HG02763 (cell line): ENCODE data around the gene FAM171A1.

Source experiments
- ATAC-seq: cut with Tn5 transposase; IDR thresholded peaks from one replicate; pipeline ENCODE4 v1.9.1; 2021; ENCODE audit warnings: mild to moderate bottlenecking, moderate library complexity; ENCODE audit not compliant: unreplicated experiment

FAM171A1 gene

GRCh38 chr10:15374156-15374555 is 3.1 kb upstream of the FAM171A1 start:
- ATAC-seq, result no peak

DNA sequence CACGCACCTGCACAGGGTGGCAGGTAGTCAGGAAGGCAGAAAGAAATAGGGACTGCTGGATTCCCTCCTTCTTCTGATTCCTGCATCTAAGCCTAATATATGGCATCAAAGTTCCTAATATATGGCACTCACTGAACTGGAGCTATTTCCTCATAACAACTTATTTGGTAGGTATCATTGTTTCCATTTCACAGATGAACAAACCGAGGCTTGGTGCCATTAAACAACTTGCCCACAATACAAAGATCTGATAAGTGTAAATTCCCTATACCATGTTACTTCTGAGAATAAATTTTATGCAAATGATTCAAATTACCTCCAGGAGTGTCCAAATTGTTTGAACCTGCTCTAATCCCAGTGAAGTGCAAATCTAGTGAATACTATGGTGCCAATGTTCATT is 2.1 kb upstream of the FAM171A1 start:
- ATAC-seq, result no peak

DNA sequence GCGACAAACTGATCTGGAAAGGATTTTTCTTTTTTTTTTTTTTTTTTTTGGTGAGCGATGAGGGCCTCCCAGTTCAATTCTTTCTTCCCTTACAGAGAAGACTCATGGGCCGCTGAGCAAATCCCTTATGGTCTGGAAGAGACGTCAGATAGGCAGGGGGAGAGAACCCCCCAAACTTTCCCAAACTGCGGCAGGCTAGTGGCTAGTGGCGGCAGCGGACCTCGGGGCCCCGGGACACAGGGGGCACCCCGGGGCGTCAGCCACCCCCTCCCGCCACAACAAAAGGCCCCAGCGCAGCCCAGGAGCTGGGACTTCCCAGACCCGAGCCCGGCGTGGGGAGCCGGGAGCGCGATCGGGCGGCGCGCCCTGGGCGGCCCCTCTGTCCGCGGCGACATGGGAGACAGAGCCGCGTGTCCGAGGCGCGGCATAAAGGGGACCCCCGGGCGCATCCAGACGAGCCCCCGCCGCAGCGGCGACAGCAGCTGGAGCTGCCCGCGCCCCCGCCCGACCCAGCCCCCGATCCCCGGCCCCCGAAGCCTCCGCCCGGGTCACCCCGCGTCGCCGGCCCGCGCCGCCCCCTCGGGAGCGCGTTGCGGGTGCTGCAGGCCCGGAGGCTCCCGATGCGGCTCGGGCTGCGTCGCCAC is 755 bp downstream of the FAM171A1 start:
- no peak for ATAC-seq

DNA sequence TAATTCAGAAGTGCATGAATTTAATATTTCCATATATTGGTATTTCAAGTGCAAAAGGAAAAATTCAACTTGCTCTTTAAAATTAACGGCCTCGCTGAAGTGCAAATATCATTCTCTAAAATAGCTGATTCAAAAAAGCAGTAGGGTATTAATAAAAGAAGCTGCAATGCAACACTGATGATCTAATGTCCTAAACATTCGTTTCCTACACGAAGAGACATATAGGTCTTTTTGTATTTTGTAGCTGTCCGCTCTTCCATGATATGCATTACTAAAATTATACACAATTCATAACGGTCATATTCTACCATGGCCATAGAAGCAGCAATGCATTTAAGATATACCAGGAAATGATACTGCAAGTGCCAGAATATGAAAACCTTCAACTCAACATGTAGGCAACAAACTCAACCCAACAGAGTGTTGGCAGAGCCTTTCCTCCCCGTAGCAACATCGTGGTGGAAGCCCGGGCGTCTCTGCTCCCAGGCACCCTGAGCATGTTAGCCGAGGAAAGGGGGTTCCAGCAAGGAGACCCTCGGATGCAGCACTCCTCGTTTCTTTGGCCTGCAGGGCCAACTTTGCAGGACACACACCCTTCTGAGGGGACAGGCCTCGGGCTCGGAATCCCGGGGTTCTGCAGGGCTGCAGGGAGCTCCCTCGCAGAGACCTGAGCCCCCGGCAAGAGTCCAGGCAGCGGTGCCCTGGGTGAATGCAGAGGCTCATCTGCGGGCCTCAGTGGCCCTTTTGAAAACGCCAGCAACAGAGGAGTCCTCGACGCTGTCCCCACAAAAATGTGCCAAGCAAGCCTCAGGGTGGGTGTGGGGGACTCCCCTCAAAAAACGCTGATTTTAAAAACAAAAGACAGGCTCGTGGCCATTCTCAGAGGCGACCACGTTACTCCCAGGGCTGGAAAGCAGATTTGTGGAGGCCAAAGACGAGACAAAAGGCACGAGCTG is 1.6 kb downstream of the FAM171A1 start:
- ATAC-seq, result no peak

- ATAC-seq, result no peak
Measured at GRCh38 chr10:15368101-15368855, 2.8 kb downstream of the FAM171A1 start.

- ATAC-seq, result no peak
Measured at GRCh38 chr10:15367296-15368085, 3.6 kb downstream of the FAM171A1 start.

DNA sequence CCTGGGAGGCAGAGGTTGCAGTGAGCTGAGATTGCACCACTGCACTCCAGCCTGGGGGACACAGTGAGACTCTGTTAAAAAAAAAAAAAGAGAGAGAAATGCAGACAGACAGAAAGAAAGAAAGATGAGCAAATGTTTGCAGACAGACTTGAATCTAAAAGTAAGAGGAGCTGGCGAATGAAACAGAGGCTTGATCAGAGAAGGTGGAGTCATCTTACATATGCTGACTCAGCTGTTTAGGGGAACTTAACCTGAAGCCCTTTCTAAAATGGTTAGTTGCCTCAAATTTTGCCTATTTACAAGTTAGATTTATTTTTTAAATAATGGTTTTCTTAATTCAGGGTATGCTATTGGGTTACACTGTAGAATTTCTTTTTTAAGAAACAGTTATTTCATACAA is 5.4 kb downstream of the FAM171A1 start:
- ATAC-seq, result no peak

DNA sequence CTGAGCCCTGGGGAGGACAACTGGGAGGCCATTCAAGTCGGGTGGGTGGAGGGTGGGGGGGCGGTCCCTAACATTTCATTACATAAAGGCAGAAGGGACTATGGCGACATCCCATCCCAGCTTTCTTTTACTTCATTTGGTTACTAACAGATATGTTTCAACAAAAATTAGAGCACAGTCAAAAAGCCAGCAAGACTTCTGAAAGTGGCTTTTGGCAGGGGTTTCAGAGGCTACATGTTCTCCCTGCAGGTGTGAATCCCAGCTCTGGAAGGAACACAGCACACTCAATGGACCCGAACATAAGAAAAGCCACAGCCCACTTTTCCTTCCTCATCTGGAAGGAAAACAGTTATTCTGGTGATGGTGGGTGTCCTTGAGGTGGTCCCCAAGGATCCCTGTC is 7.1 kb downstream of the FAM171A1 start:
- no peak for ATAC-seq

DNA sequence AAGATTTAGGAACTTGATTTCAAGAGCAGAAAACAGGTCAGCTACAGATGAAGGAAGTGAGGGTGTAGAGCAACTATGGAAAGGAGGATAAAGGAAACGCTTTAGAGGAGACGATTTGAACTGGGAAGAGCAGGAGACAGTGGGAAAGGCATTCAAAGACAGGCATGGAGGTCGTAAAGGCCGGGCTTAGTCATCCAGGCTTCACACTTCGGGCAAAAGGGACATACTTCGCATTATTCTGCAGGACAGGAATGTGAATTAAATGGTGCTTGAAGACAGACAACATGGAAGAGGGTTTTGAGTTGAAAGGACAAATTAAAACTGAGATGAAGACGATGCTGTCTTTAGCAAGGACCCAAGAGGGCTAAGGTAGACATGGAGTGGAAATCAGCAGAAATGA is 8.1 kb downstream of the FAM171A1 start:
- no peak for ATAC-seq

DNA sequence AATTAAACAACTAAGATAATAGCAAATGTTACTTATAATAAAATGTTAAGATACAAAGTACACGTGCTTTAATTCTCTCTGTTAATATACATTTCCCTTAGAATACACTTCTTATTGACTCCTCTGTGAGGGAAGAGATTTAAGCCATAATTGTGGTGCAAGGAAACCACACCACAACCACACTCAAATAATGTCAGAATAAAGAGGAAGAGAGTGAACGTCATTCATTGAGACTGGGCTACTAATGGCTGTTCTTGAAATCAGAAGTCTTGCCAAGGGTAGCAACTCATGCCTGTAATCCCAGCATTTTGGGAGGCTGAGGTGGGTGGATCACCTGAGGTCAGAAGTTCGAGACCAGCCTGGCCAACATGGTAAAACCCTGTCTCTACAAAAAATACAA is 10.0 kb downstream of the FAM171A1 start:
- ATAC-seq, result no peak

GRCh38 chr10:15360566-15360965 is 10.5 kb downstream of the FAM171A1 start:
- no peak for ATAC-seq

GRCh38 chr10:15353471-15354017 is 17.5 kb downstream of the FAM171A1 start:
- no peak for ATAC-seq

GRCh38 chr10:15352836-15353235 is 18.3 kb downstream of the FAM171A1 start:
- no peak for ATAC-seq

DNA sequence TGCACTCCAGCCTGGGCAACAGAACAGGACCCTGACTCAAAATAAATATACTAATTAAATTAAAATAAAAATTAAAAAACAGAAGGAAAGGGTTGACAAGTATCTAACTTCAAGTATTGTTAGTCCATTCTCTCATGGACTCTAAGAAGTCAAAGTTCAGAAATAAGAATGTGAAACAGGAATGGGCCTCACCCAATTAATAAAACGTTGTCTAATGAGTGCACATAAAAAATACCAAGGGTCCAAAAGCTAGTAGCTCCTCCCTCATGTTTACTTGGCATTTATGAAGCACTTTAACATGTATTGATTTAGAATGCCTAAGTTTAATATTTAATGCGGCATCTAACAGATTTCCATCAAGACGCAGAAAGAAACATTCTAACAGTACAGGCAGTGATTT is 18.9 kb downstream of the FAM171A1 start:
- no peak for ATAC-seq

DNA sequence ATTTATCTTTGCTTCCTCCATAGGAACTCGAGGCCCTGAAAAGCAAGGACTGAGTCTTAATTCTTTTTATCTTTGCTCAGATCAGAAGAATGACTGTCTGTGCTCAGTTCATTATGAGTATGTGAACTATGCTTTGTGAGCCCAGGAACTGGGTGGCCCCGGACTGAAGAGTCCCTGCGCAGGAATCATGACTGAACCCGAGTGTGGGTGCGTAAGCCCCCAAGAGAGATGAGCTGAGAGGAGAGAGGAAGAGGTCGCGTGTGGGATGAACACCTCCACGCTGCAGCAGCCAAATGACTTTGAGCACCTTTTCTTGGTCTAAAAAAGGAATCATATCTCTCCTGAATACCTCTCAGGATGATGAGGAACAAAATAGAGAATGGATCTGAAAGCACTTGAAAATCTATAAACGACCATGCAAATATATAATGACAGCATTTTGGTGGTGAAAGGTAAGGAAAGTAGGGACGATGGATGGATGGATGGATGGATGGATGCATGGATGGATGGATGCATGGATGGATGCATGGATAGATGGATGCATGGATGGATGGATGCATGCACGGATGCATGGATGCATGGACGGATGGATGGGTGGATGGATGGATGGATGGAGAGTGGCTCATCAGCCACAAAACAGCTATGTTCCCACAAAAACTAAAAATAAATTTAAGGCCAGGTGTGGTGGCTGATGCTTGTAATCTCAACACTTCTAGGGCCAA is 19.8 kb downstream of the FAM171A1 start:
- no peak for ATAC-seq

GRCh38 chr10:15349112-15349511 is 22.0 kb downstream of the FAM171A1 start:
- ATAC-seq, result no peak

DNA sequence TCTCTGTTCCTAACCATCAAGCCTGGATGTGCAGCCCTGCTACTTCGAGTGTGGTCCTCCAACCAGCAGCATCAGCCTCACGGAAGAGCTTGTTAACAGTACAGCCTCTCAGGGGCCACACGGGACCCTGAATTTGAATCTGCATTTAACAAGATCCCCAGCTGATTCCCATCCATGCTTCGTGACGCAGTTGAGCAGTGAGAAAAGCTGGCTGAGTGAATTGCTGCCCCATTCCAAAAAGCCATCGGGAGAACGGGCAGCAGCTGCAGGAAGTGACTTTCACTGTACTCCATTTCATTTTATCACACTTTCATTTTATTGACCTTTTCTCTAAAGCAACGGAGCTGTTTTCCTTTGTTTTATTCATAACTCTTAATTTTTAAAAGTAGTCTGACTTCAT is 22.5 kb downstream of the FAM171A1 start:
- ATAC-seq, result no peak

DNA sequence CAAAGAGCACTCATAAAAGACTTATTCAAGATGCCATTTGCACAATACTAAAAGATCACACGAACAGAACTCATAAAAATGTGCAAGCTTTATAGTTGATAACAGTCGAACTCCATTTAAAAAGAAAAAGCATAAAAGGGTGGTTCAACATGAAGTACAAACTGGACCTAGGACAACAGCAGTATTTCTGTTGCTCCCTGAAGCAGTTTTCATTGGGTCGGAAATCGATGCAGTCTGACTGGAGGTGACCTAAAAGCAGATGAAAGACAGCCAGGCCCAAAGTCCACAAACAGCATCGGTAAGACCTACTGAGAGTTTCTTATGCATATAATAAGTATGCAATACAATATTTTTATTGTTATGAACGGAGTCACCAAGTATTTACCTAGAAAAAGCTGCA is 23.9 kb downstream of the FAM171A1 start:
- no peak for ATAC-seq

DNA sequence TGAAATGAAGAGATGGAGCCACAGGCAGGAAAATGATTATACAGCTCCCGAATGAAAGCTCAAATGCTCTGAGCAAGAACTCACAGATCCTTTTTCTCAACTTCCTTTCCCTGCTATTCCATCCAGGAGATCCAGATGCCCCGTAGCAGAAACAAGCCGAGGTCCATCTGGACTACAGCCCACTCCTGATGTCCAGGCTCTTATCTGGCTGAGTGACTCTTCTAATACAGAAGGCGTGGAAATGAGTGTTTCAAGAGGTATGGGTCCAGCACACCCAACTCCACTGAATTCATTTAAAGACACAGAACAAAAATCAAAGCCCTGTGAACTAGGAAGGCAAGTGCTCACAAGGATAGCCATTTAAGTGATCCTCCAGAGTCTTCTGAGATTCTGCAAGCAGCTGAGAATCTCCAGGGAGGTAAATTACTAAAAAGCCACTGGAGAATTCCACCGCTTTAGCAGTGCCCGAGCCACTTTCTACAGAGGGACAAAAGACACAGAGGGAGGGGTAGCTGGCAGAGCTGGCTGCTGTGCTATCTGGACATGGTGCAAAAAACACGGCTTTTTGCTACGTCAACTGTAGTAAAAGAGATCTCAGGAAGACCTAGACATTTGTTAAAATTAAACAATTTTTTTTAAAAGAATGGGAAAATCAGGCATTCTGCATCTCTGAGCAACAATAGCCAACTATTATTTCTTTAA is 24.5 kb downstream of the FAM171A1 start:
- no peak for ATAC-seq
